OCI-LY7 (cell line): ENCODE data around the gene OPN5.

Source experiments
- EZH2phosphoT487 ChIP-seq: fragments of 200-600 bp; sonication (generic); IDR thresholded peaks from 2 replicates; pipeline ENCODE4 v1.6.1; 2018; ENCODE audit warnings: low read depth, borderline replicate concordance, mild to moderate bottlenecking, mixed run types, antibody characterized with exemption, low read length, moderate library complexity, mixed read lengths
- TF ChIP-seq, protein P1 (sequence below): fragments of 200-600 bp; sonication (generic); conservative IDR thresholded peaks from 2 replicates; pipeline ENCODE4 v1.5.1; 2014; ENCODE audit warnings: mild to moderate bottlenecking, antibody characterized with exemption, low read length, moderate library complexity, mixed read lengths

DNA sequence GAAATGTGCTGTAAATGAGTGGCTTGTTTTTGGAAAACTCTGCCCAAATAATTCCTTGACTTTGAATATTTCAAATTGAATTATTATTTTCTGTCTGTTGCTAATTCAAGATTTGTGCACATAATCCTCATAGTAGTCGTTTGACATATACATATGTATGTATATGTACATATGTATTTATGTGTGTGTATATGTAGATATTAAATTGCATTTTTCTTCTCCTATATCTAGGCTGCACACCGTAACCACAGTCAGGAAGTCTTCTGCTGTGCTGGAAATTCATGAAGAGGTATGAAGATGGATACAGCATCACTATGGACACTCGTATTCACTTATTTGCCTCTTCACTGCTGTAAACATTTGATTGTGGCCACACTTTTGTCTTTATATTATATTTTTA is 29.6 kb downstream of the OPN5 start:
- TF ChIP-seq, protein P1, sequence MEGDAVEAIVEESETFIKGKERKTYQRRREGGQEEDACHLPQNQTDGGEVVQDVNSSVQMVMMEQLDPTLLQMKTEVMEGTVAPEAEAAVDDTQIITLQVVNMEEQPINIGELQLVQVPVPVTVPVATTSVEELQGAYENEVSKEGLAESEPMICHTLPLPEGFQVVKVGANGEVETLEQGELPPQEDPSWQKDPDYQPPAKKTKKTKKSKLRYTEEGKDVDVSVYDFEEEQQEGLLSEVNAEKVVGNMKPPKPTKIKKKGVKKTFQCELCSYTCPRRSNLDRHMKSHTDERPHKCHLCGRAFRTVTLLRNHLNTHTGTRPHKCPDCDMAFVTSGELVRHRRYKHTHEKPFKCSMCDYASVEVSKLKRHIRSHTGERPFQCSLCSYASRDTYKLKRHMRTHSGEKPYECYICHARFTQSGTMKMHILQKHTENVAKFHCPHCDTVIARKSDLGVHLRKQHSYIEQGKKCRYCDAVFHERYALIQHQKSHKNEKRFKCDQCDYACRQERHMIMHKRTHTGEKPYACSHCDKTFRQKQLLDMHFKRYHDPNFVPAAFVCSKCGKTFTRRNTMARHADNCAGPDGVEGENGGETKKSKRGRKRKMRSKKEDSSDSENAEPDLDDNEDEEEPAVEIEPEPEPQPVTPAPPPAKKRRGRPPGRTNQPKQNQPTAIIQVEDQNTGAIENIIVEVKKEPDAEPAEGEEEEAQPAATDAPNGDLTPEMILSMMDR = no peak
- TF ChIP-seq EZH2phosphoT487 = no peak
